SK-N-MC (cell line): ENCODE data around the gene GSTA2.
"Not testable (repeated sequence)": the region's sequence is repeated elsewhere in the genome, so short reads cannot be mapped to it uniquely, and the experiment has no call there.

Experiments used
- EZH2 ChIP-seq: fragments of 200-600 bp; sonication (generic); IDR thresholded peaks from one replicate; pipeline ENCODE4 v1.6.1; 2017; ENCODE audit warnings: antibody characterized with exemption
- POLR2AphosphoS5 ChIP-seq: IDR thresholded peaks from 2 replicates; pipeline ENCODE4 v1.6.1; 2012; ENCODE audit warnings: mild to moderate bottlenecking, low read depth, low read length, borderline replicate concordance

DNA sequence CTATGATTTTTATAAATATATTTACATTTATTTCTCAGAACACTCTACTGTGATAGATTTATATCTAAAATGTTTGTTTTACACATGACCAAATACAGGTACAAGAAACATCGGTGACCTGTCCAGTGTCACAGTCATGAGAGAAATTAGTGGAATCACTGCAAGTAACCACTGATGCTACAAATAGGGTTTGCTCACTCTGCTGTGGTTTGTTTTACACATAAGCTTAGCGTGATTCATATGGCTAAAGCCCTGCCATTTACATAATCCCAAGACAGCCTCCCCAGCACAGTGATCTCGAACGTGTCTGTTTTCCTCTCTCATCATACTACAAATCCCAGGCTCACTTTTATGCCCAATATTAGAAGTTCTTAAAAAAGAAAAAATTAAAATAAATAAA is 6.1 kb upstream of the GSTA2 start:
- not testable (repeated sequence) for TF ChIP-seq EZH2, POLR2AphosphoS5
